ENCODE results near the gene NCAPD2. TPM values are rescaled to one million over a fixed set of nuclear protein-coding genes. Genes with fewer than 3 reads are reported as not detected.
"Not testable (repeated sequence)": the region's sequence is repeated elsewhere in the genome, so short reads cannot be mapped to it uniquely, and the experiment has no call there.

The NCAPD2 gene
- polyA plus RNA-seq, 4 donors = 48.2 to 73.2 (median 63.9) TPM

DNA sequence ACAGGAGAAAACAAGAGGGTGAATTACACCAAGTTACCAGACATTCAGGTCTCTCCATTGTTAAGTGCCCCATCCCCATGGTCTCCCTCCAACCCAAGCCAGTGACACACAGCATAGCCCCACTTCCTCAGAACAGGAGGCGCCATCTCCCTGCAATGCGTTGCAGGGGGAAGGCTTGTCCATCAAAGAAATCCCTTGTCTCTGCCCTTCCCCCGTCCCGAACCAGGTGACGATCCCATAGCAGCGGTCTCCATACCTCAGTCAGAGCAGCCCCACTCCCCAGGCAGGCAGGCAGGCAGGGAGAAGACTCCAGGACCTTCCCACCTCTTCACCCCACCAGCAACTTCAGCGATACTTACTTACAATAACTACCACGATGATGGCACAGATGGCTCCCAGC lies 29.4 kb upstream of the NCAPD2 start:
- DNase-seq (ENCODE audit: low read depth in 4 of 4, low spot score in 2 of 4) = no peak

GRCh38 chr12:6465467-6466183 lies 28.3 kb upstream of the NCAPD2 start:
- peak in 1 of 4 donors; percentile 56 for DNase-seq (ENCODE audit: low read depth in 4 of 4, low spot score in 2 of 4)

DNA sequence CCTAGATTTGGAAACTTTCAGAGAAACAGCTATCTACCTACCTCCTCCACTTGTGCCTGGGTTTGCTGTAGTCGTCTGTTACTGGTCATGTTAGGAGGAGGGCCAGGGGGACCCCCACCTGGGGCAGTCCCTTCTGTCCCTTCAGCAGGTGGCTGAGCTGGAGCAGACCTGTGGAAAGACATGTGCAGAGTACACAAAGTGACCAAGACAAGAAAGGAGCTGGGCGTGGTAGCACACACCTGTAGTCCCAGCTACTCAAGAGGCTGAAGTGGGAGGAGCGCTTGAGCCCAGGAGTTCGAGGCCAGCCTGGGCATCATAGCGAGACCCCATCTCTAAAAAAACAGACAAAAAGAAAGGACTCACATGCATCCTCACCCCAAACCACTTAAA lies 27.7 kb upstream of the NCAPD2 start:
- DNase-seq (ENCODE audit: low read depth in 4 of 4, low spot score in 2 of 4) = no peak

GRCh38 chr12:6466751-6467150 lies 27.2 kb upstream of the NCAPD2 start:
- DNase-seq (ENCODE audit: low read depth in 4 of 4, low spot score in 2 of 4) = not testable (repeated sequence)

DNA sequence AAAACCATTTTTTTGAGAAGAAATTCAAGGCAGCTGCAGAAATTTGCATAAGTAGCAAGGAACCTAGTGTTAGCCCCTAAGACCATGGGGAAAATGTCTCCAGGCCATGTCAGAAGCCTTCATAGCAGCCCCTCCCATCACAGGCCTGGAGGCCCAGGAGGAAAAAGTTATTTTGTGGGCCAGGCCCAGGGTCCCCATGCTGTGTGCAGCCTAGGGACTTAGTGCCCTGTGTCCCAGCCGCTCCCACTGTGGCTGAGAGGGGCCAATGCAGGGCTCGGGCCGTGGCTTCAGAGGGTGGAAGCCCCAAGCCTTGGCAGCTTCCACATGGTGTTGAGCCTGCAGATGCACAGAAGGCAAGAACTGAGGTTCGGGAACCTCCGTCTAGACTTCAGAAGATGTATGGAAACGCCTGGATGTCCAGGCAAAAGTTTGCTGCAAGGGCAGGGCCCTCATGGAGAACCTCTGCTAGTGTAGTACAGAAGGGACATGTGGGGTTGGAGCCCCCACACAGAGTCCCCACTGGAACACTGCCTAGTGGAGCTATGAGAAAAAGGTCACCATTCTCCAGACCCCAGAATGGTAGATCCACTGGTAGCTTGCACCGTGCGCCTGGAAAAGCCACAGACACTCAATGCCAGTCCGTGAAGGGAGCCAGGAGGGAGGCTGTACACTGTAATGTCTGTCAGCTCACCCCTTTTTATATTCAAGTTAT lies 26.2 kb upstream of the NCAPD2 start:
- DNase-seq (ENCODE audit: low read depth in 4 of 4, low spot score in 2 of 4) = not testable (repeated sequence)

DNA sequence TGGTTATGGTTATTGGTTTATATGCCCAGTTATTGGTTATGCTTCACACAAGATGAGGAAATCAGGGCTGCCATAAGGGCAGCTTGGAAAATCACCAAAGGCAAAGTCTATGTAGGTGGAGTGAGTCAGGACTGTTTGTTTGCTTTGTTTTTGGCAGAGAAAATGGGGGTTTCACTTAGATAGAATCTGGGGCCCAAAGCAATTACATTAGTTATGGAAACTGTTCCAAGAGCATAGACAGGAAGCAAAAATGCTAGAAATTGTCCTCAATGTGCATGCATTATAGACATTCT lies 25.7 kb upstream of the NCAPD2 start:
- no peak for DNase-seq (ENCODE audit: low read depth in 4 of 4, low spot score in 2 of 4)

DNA sequence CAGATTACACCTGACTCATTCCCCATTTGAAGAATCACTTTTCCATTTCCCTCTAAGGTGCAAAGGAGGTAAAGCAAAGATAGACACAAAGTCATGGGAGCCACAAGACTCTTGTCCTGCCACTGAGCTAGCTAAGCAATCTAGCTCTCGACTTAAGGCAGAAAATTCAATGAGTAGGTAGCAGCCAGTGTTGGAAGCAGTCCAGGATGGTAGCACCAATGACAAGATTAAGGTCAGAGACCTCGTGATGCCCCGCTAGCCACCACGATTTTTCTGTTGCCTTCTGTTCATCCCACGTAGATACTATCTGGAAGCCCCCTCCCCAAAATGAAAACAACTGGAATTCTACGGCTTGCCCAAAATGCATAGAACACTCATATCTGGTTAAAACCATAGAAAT lies 24.8 kb upstream of the NCAPD2 start:
- no peak for DNase-seq (ENCODE audit: low read depth in 4 of 4, low spot score in 2 of 4)

GRCh38 chr12:6469609-6470374 lies 24.1 kb upstream of the NCAPD2 start:
- DNase-seq (ENCODE audit: low read depth in 4 of 4, low spot score in 2 of 4) = no peak

DNA sequence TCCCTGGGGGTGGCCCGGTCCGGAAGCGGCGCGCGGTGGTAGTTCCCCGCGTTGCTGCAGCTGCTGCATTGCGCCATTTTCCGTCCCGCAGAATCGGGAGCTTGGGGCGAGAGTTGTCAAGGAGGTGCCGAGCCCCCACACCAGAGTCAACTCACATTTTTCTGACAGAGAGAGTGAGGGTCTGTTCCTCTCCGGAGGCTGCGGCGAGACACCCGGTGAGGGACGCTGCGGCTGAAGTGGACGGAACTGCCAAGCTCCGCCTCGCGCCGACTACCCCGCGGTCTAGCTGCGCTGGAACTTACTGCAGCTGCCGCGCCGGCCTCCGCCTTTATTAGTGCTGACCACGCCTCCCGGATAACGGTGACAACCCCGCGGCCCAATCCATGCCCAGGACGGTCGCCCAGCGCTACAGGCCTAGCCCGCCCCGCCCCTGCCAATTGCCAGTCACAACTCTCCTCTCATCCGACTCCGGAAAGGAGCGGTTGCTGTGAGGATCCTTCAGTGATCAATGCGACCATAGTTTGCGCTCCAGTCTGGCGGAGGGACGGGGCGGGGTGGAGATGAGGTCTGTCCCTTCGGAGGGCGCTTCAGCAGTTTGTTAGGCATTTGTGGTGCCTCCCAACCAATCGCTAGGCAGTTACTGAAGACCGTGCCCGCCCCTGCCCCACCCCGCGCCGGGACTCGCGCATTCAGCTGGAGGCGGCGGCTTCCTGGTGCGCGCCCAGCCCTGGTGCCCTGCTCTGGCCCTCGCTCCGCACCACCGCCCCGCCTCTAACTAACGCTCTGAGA lies 23.3 kb upstream of the NCAPD2 start, which contains the start of gene VAMP1:
Gene VAMP1, minus strand, starts transcription at position 303 of the 789 bp plus-strand sequence. Its CDS starts 146 bp downstream, at position 157.
- DNase-seq (ENCODE audit: low read depth in 4 of 4, low spot score in 2 of 4) = peak; percentile 90 to 96 (median 94)

- no peak for DNase-seq (ENCODE audit: low read depth in 4 of 4, low spot score in 2 of 4)
Observed at GRCh38 chr12:6471989-6472360, 21.9 kb upstream of the NCAPD2 start.

- DNase-seq (ENCODE audit: low read depth in 4 of 4, low spot score in 2 of 4) = no peak
Observed at GRCh38 chr12:6472491-6472890, 21.4 kb upstream of the NCAPD2 start.

GRCh38 chr12:6475233-6475975 lies 18.5 kb upstream of the NCAPD2 start:
- DNase-seq (ENCODE audit: low read depth in 4 of 4, low spot score in 2 of 4) = not testable (repeated sequence)

- DNase-seq (ENCODE audit: low read depth in 4 of 4, low spot score in 2 of 4) = no peak
Observed at GRCh38 chr12:6476489-6476888, 17.4 kb upstream of the NCAPD2 start.

DNA sequence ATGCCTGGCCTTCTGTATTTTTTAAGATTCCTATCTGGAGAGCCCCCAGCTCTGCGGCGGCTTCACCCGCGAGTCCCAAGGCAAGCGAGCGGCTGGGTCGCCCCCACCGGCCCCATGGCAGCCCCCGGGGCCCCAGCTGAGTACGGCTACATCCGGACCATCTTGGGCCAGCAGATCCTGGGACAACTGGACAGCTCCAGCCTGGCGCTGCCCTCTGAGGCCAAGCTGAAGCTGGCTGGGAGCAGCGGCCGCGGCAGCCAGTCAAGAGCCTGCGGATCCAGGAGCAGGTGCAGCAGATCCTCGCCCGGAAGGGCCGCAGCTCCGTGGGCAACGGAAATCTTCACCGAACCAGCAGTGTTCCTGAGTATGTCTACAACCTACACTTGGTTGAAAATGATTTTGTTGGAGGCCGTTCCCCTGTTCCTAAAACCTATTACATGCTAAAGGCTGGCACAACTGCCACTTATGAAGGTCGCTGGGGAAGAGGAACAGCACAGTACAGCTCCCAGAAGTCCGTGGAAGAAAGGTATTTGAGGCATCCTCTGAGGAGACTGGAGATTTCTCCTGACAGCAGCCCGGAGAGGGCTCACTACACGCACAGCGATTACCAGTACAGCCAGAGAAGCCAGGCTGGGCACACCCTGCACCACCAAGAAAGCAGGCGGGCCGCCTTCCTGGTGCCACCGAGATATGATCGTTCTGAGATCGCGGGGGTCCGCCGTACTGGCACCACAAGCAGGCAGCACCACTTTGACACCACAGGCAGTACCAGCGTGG lies 16.1 kb upstream of the NCAPD2 start:
- DNase-seq (ENCODE audit: low read depth in 4 of 4, low spot score in 2 of 4) = not testable (repeated sequence)

- DNase-seq (ENCODE audit: low read depth in 4 of 4, low spot score in 2 of 4) = no peak
Observed at GRCh38 chr12:6478416-6478815, 15.5 kb upstream of the NCAPD2 start.

DNA sequence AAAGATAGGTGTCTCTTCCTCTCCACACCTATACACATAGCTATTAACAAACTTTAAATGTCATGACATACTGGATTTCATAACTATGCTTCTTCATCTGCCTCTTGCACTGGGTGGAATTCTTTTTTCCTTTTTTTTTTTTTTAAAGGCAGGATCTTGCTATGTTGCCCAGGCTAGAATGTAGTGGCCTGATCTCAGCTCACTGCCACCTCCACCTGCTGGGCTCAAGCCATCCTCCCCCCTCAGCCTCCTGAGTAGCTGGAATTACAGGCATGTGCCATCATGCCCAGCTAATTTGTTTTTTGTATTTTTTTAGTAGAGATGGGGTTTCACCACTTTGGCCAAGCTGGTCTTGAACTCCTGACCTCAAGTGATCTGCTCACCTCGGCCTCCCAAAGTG lies 5.7 kb upstream of the NCAPD2 start:
- no peak for DNase-seq (ENCODE audit: low read depth in 4 of 4, low spot score in 2 of 4)

- DNase-seq (ENCODE audit: low read depth in 4 of 4, low spot score in 2 of 4) = no peak
Observed at GRCh38 chr12:6489449-6489848, 4.5 kb upstream of the NCAPD2 start.

DNA sequence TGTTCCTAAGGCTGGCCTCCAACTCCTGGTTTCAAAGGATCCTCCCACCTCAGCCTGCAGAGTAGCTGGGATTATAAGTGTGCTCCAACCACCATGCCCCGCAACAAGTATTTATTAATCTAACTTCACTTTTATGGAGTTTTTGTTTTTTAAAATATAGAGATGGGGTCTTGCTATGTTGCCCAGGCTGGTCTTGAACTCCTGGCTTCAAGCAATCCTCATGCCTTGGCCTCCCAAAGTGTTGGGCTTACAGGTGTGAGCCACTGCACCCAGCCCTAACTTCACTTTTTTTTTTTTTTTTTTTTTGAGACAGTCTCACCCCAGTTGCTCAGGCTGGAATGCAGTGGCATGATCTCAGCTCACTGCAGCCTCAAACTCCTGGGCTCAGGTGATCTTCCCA lies 3.2 kb upstream of the NCAPD2 start:
- not testable (repeated sequence) for DNase-seq (ENCODE audit: low read depth in 4 of 4, low spot score in 2 of 4)

GRCh38 chr12:6492838-6493496 lies 935 bp upstream of the NCAPD2 start, which contains the start of gene MRPL51:
MRPL51 (minus strand) TSS chr12:6493262; CDS start chr12:6493136, 126 bp downstream.
- DNase-seq (ENCODE audit: low read depth in 4 of 4, low spot score in 2 of 4) = peak; percentile 85 to 92 (median 90)

Data from left renal cortex interstitium (tissue), 4 donors.